HL-60 (cell line): ENCODE measurements around the gene TUBGCP2.

Experiments used
- POLR2AphosphoS5 ChIP-seq: IDR thresholded peaks from 2 replicates; pipeline ENCODE4 v1.6.1; 2012; ENCODE audit warnings: low read depth
- TF ChIP-seq, protein P1 (sequence below): IDR thresholded peaks from one replicate; pipeline ENCODE4 v1.5.1; 2011; ENCODE audit warnings: low read length, control low read depth, inconsistent platforms; ENCODE audit not compliant: insufficient read depth

DNA sequence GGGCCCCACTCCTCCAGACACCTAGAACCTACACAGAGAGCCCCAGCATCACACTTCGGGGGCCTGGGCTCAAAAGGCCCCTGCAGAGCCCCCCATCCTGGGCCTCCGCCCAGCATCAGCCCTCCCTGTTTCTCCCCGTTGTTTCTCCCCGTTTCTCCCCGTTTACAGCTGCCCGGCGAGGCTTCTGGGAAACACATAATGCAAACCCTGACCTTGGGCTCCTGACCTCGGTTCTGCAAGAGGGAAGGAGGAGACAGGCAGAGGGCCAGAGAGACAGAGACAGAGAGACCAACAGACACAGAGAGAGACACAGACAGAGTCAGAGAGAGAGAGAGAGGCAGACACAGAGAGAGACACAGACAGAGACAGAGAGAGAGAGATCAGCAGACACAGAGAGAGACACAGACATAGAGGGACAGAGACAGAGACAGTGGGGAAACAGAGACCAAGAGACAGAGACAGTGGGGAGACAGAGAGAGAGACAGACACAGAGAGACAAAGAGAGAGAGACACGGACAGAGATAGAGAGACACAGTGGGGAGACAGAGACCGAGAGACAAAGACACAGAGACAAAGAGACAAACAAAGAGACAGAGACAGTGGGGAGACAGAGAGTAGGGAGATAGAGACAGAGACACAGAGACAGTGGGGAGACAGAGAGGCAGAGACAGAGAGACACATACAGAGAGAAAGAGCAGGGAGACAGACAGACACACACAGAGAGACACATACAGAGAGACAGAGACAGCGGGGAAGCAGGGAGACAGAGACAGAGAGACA lies 58.5 kb downstream of the TUBGCP2 start:
- TF ChIP-seq, protein P1, sequence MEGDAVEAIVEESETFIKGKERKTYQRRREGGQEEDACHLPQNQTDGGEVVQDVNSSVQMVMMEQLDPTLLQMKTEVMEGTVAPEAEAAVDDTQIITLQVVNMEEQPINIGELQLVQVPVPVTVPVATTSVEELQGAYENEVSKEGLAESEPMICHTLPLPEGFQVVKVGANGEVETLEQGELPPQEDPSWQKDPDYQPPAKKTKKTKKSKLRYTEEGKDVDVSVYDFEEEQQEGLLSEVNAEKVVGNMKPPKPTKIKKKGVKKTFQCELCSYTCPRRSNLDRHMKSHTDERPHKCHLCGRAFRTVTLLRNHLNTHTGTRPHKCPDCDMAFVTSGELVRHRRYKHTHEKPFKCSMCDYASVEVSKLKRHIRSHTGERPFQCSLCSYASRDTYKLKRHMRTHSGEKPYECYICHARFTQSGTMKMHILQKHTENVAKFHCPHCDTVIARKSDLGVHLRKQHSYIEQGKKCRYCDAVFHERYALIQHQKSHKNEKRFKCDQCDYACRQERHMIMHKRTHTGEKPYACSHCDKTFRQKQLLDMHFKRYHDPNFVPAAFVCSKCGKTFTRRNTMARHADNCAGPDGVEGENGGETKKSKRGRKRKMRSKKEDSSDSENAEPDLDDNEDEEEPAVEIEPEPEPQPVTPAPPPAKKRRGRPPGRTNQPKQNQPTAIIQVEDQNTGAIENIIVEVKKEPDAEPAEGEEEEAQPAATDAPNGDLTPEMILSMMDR: no peak
- TF ChIP-seq POLR2AphosphoS5: no peak
